Measurements from ENCODE around the gene PLXNC1.

Gene PLXNC1

GRCh38 chr12:94322346-94322745 lies 174.0 kb downstream of the PLXNC1 start (continued):
- TF ChIP-seq, protein P1, sequence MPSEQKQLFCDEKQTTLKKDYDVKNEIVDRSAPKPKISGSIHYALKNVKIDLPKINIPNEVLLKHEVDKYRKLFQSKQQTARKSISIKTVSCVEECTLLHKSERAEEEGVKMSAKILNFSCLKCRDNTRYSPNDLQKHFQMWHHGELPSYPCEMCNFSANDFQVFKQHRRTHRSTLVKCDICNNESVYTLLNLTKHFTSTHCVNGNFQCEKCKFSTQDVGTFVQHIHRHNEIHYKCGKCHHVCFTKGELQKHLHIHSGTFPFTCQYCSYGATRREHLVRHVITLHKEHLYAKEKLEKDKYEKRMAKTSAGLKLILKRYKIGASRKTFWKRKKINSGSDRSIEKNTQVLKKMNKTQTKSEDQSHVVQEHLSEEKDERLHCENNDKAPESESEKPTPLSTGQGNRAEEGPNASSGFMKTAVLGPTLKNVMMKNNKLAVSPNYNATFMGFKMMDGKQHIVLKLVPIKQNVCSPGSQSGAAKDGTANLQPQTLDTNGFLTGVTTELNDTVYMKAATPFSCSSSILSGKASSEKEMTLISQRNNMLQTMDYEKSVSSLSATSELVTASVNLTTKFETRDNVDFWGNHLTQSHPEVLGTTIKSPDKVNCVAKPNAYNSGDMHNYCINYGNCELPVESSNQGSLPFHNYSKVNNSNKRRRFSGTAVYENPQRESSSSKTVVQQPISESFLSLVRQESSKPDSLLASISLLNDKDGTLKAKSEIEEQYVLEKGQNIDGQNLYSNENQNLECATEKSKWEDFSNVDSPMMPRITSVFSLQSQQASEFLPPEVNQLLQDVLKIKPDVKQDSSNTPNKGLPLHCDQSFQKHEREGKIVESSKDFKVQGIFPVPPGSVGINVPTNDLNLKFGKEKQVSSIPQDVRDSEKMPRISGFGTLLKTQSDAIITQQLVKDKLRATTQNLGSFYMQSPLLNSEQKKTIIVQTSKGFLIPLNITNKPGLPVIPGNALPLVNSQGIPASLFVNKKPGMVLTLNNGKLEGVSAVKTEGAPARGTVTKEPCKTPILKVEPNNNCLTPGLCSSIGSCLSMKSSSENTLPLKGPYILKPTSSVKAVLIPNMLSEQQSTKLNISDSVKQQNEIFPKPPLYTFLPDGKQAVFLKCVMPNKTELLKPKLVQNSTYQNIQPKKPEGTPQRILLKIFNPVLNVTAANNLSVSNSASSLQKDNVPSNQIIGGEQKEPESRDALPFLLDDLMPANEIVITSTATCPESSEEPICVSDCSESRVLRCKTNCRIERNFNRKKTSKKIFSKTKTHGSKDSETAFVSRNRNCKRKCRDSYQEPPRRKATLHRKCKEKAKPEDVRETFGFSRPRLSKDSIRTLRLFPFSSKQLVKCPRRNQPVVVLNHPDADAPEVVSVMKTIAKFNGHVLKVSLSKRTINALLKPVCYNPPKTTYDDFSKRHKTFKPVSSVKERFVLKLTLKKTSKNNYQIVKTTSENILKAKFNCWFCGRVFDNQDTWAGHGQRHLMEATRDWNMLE (tag by site-specific recombination; conservative IDR thresholded peaks at IDR 0.05; ENCODE audit: low read depth): no peak
- no peak for TF ChIP-seq ZNF626 (tag by site-specific recombination; IDR thresholded peaks at IDR 0.05)
- no peak for TF ChIP-seq ZNF621 (tag by site-specific recombination; IDR thresholded peaks at IDR 0.05)
- TF ChIP-seq, protein P2, sequence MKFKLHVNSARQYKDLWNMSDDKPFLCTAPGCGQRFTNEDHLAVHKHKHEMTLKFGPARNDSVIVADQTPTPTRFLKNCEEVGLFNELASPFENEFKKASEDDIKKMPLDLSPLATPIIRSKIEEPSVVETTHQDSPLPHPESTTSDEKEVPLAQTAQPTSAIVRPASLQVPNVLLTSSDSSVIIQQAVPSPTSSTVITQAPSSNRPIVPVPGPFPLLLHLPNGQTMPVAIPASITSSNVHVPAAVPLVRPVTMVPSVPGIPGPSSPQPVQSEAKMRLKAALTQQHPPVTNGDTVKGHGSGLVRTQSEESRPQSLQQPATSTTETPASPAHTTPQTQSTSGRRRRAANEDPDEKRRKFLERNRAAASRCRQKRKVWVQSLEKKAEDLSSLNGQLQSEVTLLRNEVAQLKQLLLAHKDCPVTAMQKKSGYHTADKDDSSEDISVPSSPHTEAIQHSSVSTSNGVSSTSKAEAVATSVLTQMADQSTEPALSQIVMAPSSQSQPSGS (tag by site-specific recombination; IDR thresholded peaks at IDR 0.05; ENCODE audit: low read depth): no peak
- no peak for TF ChIP-seq ZNF776 (tag by site-specific recombination; IDR thresholded peaks at IDR 0.05; ENCODE audit: borderline replicate concordance)
- TF ChIP-seq ZNF121 (tag by site-specific recombination; IDR thresholded peaks at IDR 0.05): no peak
- no peak for TF ChIP-seq INSM2 (tag by site-specific recombination; IDR thresholded peaks at IDR 0.05)
- TF ChIP-seq, protein P3, sequence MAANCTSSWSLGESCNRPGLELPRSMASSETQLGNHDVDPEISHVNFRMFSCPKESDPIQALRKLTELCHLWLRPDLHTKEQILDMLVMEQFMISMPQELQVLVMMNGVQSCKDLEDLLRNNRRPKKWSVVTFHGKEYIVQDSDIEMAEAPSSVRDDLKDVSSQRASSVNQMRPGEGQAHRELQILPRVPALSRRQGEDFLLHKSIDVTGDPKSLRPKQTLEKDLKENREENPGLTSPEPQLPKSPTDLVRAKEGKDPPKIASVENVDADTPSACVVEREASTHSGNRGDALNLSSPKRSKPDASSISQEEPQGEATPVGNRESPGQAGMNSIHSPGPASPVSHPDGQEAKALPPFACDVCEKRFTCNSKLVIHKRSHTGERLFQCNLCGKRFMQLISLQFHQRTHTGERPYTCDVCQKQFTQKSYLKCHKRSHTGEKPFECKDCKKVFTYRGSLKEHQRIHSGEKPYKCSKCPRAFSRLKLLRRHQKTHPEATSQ (tag by site-specific recombination; IDR thresholded peaks at IDR 0.05): no peak

- CTCF ChIA-PET: no interaction called here
- Histone ChIP-seq H3K9me3 (ENCODE audit: control insufficient read depth, insufficient read depth, low read depth, low read length) (no peaks in the 10 kb centered on the region), H3K4me3 (ENCODE audit: low read depth, low read length) (no peak overlapping the region), H3K27ac (ENCODE audit: extremely low read depth, low read depth, low read length) (no peak overlapping the region), H3K36me3 (ENCODE audit: control insufficient read depth in 2 of 2, insufficient read depth in 1 of 2, low read length in 2 of 2) (peaks cover 4 to 32% of the 10 kb centered on the region in 2 experiments), H3K4me1 (ENCODE audit: control insufficient read depth, insufficient read depth, low read length) (no peaks in the 10 kb centered on the region)
- POLR2A ChIA-PET: no interaction called here
- no peak for TF ChIP-seq ZNF174 (tag by site-specific recombination; IDR thresholded peaks at IDR 0.05)
Measured at GRCh38 chr12:94326234-94326633, 177.9 kb downstream of the PLXNC1 start.

GRCh38 chr12:94326727-94327126 lies 178.3 kb downstream of the PLXNC1 start:
- H3K4me3 ChIP-seq (ENCODE audit: low read depth, low read length): no peak overlapping the region
- H3K4me1 ChIP-seq (ENCODE audit: control insufficient read depth, insufficient read depth, low read length): no peaks in the 10 kb centered on the region
- ChIA-PET CTCF (no interaction called here), POLR2A (no interaction called here)
- peaks cover 4 to 31% of the 10 kb centered on the region in 2 experiments for H3K36me3 ChIP-seq (ENCODE audit: control insufficient read depth in 2 of 2, insufficient read depth in 1 of 2, low read length in 2 of 2)
- H3K9me3 ChIP-seq (ENCODE audit: control insufficient read depth, insufficient read depth, low read depth, low read length): no peaks in the 10 kb centered on the region
- no peak overlapping the region for H3K27ac ChIP-seq (ENCODE audit: extremely low read depth, low read depth, low read length)
- TF ChIP-seq ZFP3 (tag by site-specific recombination; IDR thresholded peaks at IDR 0.05; ENCODE audit: low read depth) (no peak), SP7 (tag by site-specific recombination; IDR thresholded peaks at IDR 0.05) (no peak), ZNF174 (tag by site-specific recombination; IDR thresholded peaks at IDR 0.05) (no peak), ZNF184 (tag by site-specific recombination; IDR thresholded peaks at IDR 0.05) (no peak), GLIS1 (tag by site-specific recombination; IDR thresholded peaks at IDR 0.05) (no peak), ZNF621 (tag by site-specific recombination; IDR thresholded peaks at IDR 0.05) (no peak), ZNF112 (tag by site-specific recombination; IDR thresholded peaks at IDR 0.05) (no peak), ZNF423 (tag by site-specific recombination; IDR thresholded peaks at IDR 0.05) (no peak), ZNF529 (tag by site-specific recombination; IDR thresholded peaks at IDR 0.05; ENCODE audit: insufficient replicate concordance) (no peak), ZNF624 (tag by site-specific recombination; IDR thresholded peaks at IDR 0.05) (no peak)
- TF ChIP-seq, protein P4, sequence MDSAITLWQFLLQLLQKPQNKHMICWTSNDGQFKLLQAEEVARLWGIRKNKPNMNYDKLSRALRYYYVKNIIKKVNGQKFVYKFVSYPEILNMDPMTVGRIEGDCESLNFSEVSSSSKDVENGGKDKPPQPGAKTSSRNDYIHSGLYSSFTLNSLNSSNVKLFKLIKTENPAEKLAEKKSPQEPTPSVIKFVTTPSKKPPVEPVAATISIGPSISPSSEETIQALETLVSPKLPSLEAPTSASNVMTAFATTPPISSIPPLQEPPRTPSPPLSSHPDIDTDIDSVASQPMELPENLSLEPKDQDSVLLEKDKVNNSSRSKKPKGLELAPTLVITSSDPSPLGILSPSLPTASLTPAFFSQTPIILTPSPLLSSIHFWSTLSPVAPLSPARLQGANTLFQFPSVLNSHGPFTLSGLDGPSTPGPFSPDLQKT (IDR thresholded peaks at IDR 0.05; ENCODE audit: borderline replicate concordance, low read depth, low read length): no peak
- TF ChIP-seq, protein P5, sequence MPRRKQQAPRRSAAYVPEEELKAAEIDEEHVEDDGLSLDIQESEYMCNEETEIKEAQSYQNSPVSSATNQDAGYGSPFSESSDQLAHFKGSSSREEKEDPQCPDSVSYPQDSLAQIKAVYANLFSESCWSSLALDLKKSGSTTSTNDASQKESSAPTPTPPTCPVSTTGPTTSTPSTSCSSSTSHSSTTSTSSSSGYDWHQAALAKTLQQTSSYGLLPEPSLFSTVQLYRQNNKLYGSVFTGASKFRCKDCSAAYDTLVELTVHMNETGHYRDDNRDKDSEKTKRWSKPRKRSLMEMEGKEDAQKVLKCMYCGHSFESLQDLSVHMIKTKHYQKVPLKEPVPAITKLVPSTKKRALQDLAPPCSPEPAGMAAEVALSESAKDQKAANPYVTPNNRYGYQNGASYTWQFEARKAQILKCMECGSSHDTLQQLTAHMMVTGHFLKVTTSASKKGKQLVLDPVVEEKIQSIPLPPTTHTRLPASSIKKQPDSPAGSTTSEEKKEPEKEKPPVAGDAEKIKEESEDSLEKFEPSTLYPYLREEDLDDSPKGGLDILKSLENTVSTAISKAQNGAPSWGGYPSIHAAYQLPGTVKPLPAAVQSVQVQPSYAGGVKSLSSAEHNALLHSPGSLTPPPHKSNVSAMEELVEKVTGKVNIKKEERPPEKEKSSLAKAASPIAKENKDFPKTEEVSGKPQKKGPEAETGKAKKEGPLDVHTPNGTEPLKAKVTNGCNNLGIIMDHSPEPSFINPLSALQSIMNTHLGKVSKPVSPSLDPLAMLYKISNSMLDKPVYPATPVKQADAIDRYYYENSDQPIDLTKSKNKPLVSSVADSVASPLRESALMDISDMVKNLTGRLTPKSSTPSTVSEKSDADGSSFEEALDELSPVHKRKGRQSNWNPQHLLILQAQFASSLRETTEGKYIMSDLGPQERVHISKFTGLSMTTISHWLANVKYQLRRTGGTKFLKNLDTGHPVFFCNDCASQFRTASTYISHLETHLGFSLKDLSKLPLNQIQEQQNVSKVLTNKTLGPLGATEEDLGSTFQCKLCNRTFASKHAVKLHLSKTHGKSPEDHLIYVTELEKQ (tag by site-specific recombination; IDR thresholded peaks at IDR 0.05; ENCODE audit: borderline replicate concordance): no peak

Measured in HEK293 (cell line).